GM21528 (cell line): ENCODE data around the gene TNFRSF18.

Experiments used
- ATAC-seq: cut with Tn5 transposase; IDR thresholded peaks from one replicate; pipeline ENCODE4 v1.9.1; 2021; ENCODE audit warnings: mild to moderate bottlenecking, moderate library complexity; ENCODE audit not compliant: unreplicated experiment, low FRiP score

TNFRSF18 gene

DNA sequence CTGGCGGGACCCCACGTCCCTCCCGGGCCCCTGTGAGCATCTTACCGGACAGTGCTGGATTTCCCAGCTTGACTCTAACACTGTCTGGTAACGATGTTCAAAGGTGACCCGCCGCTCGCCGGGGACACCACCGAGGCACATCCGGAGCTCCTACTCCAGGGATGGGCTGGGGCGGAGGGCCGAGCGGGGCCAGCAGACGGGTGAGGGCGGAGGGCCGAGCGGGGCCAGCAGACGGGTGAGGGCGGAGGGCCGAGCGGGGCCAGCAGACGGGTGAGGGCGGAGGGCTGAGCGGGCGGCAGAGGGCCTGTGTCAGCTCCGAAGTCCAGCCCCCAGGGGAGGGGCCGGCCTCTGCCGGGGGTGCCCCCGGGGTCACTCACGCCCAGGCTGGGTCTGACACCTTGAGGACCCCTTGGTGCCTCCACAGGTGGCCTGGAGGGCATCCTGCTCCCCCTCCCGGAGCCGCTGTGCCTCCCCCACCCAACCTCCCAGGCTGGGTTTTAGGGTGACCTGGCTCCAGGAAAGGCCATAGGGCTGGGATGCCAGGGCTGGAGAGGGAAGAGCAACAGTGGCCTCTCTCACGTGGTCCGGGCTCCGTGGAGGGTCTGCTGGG is 38.4 kb downstream of the TNFRSF18 start:
- no peak for ATAC-seq

DNA sequence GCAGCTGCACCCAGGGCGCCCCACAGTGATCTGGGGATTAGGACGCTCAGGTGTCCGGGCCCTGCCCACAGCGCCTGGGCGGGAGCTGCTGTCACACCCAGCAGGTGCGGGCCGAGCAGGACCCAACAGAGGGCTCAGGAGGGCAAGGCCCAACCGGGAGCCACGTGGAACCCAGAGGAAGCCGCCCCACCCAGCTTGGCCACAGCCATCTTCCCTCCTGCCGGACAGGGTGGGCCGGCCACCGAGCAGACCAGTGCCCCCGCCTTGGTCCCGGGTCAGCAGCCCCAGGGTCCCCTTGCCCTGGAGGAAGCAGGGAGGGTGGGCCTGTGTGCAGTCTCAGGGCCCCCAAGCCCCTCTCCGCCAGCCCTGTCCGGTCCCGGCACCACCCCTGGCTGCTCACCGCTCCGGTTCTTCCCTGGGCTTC is 39.0 kb downstream of the TNFRSF18 start:
- ATAC-seq: no peak

DNA sequence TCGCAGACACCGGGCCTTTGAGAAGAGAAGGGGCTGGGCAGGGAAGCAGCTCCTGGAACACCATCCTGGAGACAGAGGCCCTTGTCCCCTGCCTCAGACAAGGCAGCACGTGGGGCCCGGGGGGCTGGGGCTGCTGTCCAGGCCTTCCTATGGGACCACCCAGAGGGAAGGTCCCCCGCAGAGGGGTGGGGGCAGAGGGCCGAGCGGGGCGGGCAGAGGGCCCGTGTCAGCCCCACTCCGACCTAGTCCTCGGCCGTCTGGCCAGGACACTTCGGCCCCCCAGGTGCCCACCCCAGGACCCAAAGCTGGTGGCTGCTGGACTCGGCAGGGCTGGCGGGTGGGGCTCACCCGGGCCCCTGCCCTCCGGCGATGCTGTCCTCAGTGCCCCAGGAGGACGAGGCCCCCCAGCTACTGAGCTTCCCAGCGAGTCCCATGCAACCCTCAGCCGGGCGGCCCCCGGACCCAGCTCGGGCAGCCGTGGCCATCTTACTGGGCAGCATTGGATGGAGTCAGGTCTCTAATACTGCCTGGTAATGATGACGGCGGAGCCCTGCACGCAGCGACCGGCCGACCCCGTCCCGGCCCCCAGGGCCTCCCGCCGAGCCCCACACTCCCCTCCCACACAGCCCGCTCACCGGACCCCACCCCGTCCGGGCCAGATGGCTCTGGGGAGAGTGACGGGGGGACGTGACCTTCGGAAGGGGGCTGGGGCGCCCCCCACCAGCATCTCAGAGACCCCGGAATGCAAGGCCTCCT is 39.6 kb downstream of the TNFRSF18 start:
- ATAC-seq: no peak

DNA sequence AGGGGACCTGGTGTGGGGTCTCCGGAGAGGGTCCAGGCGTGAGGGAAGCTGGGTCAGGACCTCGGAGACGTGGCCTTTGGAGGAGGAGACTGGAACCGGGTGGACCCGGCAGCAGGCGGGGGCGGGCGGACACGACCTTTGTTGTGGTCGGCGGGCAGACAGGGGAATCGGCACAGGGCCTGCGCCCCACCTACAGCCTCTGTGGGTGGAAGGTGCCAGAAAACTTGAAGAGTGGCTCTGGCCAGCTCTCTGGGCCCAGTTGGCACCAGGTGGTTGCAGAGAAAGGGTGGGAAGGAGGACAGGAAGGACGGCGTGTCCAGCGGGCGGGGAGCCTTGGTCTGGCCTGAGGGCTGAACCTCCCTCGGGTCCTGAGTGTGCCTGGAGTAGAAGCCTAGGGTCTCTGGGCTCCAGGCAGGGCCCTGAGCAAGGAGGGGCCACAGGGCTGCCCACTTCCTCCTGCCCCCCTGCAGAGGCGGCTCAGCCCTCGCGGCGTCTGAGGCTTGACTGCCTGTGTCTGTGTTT is 40.4 kb downstream of the TNFRSF18 start:
- ATAC-seq: no peak

DNA sequence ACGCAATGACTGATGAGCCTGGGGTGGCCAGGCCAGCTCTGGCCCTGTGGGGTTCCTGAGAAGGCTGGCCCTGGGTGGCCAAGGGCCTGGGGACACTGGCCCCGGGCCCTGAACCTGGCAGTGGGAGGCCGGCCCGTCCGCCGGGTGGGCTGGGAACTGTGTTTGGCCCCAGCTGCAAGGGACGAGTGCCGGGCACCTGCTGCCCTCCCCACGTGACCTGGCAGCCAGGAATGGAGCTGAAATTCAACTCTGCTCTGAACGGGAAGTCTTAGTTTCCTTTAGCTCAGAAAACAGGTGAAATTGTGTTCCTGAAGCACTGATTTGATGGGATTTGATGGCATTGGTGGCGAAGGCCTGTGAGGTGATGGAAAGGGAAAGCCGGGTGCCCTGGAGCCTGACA is 40.9 kb downstream of the TNFRSF18 start:
- no peak for ATAC-seq

DNA sequence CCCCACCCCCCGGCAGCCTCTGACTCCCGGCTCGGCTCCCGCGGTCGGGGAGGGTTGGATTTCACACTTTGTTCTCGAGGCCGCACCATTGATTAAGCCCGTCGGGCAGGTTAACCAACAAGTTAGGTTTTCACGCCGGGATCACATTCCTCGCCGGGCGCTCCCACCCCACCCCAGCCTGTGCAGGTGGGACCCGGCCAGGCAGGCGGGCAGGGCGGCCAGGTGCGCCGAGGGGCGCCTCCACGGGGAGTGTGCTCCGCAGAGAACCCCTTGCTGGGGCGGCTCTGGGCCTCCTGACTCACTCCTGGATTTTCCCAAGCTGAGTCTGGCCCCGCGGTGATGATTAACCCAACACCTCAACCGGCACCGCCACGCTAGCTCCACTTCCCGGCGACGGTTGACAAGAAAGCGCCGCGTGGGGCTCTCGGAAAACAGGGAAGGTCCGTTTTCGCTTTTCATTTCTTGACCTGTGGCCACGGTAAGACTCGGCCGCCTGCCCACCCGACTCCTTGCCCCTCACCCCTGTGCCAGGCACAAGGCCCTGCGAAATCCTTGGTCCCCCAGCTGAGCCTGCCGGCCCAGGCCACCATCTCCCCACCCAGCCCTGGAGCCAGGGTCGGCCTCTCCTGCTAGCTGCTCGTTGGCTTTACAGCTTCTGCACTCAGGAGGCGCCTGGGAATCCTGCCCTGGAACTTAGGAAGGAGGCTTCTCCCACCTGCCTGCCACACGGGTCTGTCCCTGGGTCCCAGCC is 41.5 kb downstream of the TNFRSF18 start:
- no peak for ATAC-seq

DNA sequence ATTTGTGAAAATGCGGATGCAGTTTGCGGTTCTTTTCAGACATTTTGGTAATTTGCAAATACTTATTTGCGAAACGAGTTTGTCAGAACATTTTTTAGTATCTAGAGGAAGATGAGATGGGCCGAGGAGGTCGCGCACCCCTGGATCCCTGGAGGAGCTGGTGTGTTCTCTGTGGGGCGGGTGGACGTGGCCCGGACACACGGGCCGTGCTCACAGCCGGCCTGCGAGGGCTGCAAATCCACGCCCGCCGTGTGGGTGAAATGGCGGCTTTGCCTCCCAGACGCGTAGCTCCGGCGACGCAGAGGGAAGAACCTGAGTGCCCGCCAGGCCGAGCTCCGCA is 42.1 kb downstream of the TNFRSF18 start:
- no peak for ATAC-seq

DNA sequence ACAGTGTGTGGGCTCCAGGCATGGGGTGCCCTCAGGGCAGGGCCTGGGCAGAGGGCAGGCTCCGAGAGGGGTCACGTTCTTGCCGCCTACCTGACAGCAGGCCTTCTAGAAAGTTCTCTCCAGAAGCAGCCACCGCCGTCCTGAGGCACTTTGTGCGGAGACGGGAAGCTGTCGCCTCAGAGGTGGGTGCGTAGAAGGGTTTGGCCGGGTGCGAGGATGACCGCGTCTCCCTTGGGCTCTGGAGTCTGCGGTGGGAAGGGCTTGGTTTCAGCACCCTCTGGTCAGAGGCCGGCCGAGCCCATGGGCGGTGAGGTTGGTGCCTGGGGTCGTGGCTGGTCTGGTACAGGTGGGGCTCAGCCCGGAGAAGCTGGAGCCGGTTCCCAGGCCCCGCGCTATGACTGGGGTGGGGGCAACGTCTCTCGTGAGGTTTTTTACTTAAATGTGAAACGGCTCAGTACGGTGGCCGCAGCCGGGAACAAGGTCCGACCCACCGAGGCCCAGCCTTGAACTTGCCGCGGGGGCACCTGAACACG is 42.8 kb downstream of the TNFRSF18 start:
- ATAC-seq: no peak

DNA sequence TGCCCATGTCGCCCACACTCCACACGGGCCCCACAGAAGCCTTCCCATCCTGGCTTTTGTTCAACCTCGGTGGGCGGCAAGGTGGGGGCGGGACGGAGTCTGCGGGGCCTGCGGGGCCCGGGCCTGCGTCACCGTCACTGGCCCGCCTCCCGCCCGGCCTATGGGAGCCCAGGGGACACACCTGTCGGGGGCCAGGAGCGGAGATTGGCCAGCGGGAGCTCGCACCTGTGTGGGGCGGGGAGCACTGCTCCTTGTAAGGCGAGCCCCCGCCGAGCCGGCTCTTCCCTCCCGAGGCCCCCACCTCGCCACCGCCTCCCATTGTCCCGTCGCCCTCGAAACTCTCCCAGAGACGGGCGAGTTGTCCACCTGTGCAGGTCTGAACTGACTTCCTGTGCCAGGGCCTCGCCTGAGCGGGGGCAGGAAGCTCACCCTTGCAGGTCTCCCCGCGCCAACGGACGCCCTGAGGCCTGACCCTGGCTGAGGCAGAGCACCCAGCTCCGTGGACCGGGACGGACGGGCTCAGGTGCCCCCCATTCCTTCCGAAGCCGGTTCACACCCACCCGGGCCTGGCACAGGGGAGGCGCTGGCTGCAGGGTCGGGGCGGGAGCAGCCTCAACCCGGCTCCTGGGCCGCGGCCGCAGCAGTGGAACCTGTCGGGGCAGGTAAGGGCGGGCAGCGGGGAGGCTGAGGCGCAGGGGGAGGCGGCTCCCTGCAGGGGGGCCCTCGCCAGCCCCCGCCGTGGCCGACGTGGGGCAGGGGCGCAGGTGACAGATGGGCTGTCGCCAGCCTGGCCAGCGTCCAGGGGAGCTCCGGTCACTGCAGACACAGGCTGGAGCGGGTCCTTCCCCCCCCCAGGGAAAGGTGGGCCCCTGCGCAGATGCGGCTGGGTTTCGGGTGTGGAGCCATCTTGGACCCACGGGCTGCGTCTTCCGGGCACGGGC is 43.5 kb downstream of the TNFRSF18 start:
- ATAC-seq: no peak

DNA sequence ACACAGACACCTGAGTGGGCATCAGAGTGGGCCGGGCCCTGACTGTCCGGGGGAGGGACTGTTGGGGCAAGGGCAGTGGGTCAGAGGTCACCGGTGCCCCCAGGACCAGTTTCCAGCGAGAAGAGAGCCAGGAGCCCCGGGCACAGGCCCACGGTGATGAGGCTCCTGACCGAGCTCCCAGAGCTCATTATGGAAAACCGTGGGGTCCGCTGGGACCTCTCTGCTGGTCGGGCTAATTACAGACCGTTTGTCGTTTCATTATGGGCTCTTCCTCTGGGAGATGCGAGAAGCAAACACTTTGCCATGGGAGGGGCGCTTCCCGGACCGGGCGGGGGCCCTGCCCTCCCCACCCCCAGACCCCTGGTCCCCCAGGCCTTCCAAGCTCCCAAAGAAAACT is 44.7 kb downstream of the TNFRSF18 start:
- ATAC-seq: no peak

DNA sequence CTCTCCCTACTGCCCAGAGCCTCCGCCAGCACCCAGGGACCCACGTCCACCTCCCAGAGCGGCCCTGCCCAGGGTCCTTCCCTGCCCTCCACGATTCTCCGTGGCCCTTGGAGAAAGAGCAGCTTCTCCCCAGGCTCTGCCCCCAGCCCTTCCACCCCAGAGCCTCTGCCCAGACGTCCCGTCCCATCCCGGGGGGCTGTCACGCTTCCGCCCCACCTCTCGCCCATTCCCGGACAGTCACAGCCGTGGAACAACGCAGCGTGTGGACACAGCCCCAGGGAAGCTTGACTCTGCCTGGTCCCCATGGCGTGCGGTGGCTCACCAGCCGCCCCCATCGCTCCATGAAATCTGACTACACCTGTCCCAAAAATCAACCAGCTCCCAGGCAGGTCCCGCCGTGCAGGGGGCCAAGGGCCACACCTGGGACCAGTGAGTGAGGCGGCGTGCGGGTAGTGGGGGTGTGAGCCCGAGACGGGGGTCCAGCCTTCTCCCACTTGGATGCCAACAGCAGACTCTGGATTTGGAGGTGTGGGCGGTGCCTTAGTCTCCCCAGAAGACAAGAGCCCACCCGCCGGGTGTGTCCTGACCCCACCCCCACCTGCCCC is 45.2 kb downstream of the TNFRSF18 start:
- ATAC-seq: no peak

DNA sequence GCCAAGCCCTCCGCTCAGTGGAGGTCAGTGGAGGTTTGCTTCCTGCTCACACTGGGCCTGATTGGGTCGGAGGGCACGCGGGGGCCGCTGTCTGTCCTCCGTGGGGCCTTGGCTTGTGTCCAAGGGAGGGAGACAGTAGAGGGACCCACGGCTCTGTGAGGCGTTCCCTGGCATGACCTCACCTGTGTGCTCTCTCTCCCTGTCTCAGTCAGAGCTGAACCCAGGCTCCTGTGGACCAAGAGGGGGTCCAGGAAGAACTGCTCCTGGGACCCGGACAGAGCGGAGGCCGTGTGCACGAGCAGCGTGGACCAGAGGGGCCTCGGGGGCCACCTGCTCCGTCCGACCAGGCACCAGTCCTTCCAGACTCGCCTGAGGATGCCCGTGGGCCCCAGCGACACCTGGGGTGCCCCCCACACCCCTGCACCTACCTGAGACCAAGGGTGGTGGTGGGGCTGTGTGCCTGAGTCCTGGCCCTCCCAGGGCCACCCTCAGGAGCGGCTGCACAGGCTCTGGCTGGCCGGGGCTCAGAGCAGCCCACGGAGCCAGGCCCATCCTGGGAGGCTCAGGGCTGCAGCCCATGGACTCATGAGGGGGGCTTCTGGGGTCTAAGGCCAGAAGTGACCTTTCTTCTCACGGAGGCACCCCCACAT is 46.0 kb downstream of the TNFRSF18 start:
- ATAC-seq: no peak

DNA sequence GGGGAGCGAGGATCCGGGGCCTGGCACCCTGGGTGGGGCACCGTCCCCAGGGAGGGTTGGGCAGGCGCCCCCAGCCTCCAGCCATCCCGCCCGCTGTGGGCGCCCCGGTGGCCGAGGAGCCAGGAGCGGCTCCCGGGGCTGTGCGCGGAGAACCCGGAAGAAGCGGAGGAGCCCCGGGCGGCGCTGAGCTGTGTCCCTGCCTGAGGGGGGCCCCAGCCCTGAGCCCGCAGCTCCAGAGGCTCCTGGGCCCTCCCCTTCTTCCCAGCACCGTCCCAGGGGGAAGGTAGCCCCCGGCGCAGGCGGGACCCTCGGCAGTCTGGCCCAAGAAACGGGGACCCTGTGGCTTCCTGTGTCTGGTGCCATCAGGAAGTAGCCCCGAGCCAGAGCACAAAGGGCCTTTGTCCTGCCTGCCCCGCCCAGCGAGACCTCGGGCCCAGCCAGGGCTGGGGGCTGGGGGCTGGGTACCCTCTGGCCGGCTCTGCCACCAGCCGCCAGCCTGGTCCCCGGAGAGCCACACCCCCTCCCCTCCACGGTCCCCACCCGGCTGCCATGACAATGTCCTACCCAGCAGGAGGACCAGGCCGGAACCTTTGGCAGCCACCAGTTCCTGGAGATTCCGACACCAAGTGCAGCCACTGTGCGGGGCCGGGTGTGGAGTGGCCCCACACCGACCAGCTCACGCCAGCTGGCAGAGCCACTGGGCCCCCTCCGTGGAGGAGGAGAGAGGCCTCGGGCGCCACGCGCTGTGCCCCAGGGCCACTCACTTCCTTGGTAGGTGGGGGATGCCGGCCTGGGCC is 48.3 kb downstream of the TNFRSF18 start:
- ATAC-seq: peak; percentile 53

DNA sequence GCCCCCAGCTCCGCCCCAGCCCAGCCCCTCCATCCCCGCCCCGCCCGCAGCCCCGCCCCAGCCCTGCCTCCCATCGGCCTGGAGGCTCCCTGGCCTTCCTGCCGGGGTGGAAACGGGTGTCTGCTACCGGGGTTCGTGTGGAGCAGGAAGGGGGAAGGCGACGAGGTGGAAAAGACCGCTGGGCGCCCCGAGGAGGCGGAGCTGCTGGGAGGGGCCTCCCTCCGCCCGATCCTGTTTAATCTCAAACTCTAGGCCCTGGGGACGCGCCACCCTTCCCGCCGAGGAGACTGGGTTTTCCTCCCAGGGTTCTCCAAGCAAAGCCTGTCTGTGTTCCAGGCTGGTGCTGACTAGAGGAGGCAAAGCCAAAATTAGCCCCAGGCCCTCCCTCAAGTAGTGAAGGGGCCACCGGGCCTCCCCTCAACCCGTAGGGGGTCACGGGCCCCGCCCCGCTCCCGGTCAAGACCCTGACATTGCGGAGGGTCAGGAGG is 48.9 kb downstream of the TNFRSF18 start:
- peak; percentile 45 for ATAC-seq

DNA sequence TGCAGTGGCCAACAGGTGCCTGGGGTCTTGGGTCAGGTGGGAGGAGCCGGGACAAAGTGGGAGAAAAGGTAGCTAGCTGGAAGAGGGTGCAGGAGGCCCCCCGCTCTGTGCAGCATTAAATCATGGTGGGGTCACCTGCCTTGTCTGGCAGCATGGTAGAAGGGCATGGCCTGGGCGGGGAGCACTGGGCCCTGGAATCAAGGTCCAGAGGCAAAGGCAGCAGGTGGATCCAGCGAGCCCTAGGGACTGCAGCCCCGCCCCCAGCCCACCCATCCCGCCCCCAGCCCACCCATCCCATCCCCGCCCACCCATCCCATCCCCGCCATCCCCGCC is 49.4 kb downstream of the TNFRSF18 start:
- ATAC-seq: no peak

DNA sequence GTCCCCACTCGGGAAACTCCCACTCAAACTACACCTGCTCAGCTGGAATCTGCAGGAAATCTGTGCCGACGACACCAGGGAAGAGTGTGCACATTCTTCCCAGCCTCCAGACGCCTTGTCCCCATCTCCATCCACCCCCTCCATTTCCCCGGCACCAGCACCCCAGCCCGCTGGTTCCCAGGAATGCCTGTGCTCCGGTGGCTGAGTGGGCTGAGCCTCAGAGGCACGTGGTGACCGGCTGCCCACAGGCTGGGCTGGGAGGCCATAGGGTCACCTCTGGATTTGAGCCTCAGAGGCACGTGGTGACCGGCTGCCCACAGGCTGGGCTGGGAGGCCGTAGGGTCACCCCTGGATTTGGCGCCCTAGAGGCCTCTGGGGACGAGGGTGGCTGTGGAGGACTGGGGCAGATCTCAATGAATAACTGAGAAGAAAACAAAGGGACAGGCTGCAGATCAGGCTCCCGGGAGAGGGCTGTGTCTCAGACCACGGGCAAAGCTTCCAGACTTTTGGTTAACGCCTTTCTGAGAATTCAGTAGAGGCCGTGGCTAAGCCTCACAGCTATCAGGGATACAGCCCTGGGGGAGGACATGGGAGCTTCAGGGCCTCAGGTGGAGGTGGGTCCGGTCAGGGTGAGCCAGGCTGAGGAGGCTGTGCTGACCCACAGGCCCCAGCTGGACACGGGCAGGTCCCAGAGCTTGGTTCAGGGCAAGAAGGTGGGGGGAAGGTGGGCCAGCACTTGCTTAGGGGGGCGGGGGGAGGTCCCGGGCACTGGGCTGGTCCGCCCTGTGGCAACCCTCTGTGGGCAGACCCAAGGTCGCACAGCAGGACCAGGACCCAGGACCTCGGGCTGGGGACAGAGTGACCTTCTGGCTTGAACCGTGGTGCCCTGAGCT is 50.0 kb downstream of the TNFRSF18 start:
- no peak for ATAC-seq

DNA sequence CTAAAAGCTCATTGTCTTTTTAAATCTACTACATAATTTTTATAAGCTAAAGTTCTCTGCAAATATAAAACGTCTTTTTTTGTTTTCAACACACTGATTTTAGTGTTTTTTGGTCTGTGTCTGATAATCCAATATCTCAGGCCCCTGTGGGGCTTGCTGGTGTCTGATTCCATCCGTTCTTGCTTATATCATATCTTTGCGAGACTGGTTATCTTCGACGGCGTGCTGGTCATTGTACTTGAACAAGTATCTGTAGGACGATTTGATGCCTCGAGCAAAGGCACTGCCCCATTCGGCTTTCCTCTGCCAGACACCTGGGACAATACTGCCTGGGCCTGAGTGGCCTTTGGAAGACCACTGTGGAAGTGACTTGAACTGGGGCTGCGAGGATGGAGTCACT is 51.1 kb downstream of the TNFRSF18 start:
- ATAC-seq: no peak
